Mesothelial cell of epicardium (in vitro differentiated cells): ENCODE results near the gene NUCB2. TPM values are rescaled to one million over a fixed set of nuclear protein-coding genes. Genes with fewer than 3 reads are reported as not detected.
A peak's percentile ranks its signal among the peaks of the same experiment; 100 is the strongest.
"Not testable (repeated sequence)": the region's sequence is repeated elsewhere in the genome, so short reads cannot be mapped to it uniquely, and the experiment has no call there.

Source experiments
- DNase-seq, 2 experiments: peaks; one replicate each; pipeline ENCODE4 v3.0.0; 2021; ENCODE audit warnings: low spot score in 2 of 2; ENCODE audit not compliant: unreplicated experiment in 2 of 2
- H3K27ac Mint-ChIP-seq: 2 replicates; pipeline ENCODE4 v1.8.0; 2021; ENCODE audit warnings: mixed read lengths
- H3K27me3 Mint-ChIP-seq: 2 replicates; pipeline ENCODE4 v1.8.0; 2021; ENCODE audit warnings: low read depth, mixed read lengths
- H3K36me3 Mint-ChIP-seq: 2 replicates; pipeline ENCODE4 v1.8.0; 2021; ENCODE audit warnings: mixed read lengths
- H3K4me1 Mint-ChIP-seq: 2 replicates; pipeline ENCODE4 v1.8.0; 2021; ENCODE audit warnings: mixed read lengths
- H3K4me3 Mint-ChIP-seq: 2 replicates; pipeline ENCODE4 v1.8.0; 2021; ENCODE audit warnings: mild to moderate bottlenecking, moderate library complexity, mixed read lengths
- H3K9me3 Mint-ChIP-seq: 2 replicates; pipeline ENCODE4 v1.8.0; 2021; ENCODE audit warnings: mixed read lengths
- total RNA-seq: library from RNA; stranded (reverse); gene quantifications from 3 replicates; pipeline ENCODE4 v1.2.1, GENCODE V29; 2021
- TF ChIP-seq, protein P1 (sequence below): fragments of 200-600 bp; sonication (generic); IDR thresholded peaks from one replicate; pipeline ENCODE4 v1.5.0; 2021; ENCODE audit warnings: antibody characterized with exemption; ENCODE audit not compliant: unreplicated experiment

The NUCB2 gene
- total RNA-seq, 1 donor from 2014 or later = 49.2 TPM

DNA sequence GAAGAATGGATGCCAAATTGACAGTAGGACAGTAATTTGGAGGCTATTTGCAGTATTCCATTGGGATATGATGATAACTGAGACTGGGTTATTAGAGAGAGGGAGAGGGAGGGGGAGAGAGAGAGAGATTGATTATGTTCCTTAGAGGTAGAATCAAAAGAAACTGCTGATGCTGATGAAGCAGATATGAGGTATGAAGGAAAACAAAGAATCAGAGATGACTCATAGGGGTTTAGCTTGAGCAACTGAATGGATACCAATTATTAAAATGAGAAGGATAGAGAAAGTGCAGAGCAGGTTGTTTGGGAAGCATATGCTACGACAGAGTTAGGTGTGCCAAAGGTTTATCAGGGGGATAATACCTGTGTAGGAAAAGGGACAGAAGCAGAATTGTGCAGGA lies 12.8 kb upstream of the NUCB2 start:
- Mint-ChIP-seq H3K36me3 (no peaks in the 10 kb centered on the region), H3K27ac (no peak overlapping the region), H3K9me3 (no peaks in the 10 kb centered on the region), H3K27me3 (no peaks in the 10 kb centered on the region), H3K4me3 (no peak overlapping the region), H3K4me1 (peaks cover 2% of the 10 kb centered on the region)
- TF ChIP-seq, protein P1, sequence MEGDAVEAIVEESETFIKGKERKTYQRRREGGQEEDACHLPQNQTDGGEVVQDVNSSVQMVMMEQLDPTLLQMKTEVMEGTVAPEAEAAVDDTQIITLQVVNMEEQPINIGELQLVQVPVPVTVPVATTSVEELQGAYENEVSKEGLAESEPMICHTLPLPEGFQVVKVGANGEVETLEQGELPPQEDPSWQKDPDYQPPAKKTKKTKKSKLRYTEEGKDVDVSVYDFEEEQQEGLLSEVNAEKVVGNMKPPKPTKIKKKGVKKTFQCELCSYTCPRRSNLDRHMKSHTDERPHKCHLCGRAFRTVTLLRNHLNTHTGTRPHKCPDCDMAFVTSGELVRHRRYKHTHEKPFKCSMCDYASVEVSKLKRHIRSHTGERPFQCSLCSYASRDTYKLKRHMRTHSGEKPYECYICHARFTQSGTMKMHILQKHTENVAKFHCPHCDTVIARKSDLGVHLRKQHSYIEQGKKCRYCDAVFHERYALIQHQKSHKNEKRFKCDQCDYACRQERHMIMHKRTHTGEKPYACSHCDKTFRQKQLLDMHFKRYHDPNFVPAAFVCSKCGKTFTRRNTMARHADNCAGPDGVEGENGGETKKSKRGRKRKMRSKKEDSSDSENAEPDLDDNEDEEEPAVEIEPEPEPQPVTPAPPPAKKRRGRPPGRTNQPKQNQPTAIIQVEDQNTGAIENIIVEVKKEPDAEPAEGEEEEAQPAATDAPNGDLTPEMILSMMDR = no peak
- no peak for DNase-seq

DNA sequence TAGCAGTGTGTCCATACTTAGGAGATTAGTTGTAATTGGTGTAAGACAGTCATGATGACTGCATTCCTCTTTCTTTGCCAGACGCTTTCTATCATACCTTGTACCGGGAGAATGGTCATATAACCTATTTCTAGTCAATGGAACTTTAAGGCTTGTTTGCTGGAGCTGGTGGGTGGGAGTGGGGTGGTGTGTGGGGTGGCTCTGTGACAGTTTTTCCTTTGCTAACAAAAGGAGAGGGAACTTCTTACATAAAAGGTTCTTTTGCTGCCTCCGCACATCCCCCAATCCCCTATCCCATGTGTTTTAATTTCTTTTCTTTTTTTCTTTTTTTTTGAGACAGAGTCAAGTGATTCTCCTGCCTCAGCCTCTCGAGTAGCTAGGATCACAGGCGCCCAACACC lies 9.8 kb upstream of the NUCB2 start:
- H3K4me1 Mint-ChIP-seq = peaks cover 2% of the 10 kb centered on the region
- DNase-seq = no peak
- no peaks in the 10 kb centered on the region for H3K9me3 Mint-ChIP-seq
- TF ChIP-seq, protein P1 = no peak
- H3K36me3 Mint-ChIP-seq = no peaks in the 10 kb centered on the region
- no peak overlapping the region for H3K27ac Mint-ChIP-seq
- H3K4me3 Mint-ChIP-seq = no peak overlapping the region
- H3K27me3 Mint-ChIP-seq = no peaks in the 10 kb centered on the region

DNA sequence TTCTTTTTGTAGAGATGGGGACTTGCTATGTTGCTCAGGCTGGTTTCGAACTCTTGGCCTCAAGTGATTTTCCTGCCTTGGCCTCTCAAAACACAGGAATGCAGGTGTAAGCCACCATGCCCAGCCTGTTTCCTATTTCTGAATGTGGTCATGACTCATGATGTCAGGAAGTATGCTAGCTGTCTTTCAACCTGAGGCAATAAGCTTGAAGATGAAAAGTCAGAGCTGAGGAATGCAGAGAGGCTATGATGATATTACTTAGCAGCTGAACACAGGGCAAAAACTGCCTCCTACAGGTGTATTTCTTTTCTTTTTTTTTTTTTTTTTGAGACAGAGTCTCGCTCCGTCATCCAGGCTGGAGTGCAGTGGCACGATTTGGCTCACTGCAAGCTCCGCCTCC lies 9.0 kb upstream of the NUCB2 start:
- TF ChIP-seq, protein P1 = no peak
- Mint-ChIP-seq H3K9me3 (no peaks in the 10 kb centered on the region), H3K4me3 (no peak overlapping the region), H3K27ac (no peak overlapping the region), H3K36me3 (no peaks in the 10 kb centered on the region), H3K27me3 (no peaks in the 10 kb centered on the region), H3K4me1 (peaks cover 3% of the 10 kb centered on the region)
- DNase-seq = no peak

DNA sequence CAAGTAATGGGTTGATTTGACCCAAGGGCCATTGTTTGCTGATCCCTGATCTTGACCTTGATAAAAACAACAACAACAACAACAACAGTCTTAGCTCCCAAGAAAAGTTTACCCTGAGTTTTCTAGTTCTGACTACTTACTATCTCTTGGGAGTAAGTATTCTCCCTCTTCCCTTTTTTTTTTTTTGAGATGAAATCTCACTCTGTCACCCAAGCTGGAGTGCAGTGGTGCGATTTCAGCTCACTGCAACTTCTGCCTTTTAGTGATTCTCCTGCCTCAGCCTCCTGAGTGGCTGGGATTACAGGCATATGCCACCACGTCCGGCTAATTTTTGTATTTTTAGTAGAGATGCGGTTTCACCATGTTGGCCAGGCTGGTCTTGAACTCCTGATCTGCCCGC lies 8.0 kb upstream of the NUCB2 start:
- H3K4me3 Mint-ChIP-seq, DNase-seq, H3K9me3 Mint-ChIP-seq, H3K27ac Mint-ChIP-seq, H3K36me3 Mint-ChIP-seq, H3K27me3 Mint-ChIP-seq: not testable (repeated sequence)
- peaks cover 10% of the 10 kb centered on the region for H3K4me1 Mint-ChIP-seq

DNA sequence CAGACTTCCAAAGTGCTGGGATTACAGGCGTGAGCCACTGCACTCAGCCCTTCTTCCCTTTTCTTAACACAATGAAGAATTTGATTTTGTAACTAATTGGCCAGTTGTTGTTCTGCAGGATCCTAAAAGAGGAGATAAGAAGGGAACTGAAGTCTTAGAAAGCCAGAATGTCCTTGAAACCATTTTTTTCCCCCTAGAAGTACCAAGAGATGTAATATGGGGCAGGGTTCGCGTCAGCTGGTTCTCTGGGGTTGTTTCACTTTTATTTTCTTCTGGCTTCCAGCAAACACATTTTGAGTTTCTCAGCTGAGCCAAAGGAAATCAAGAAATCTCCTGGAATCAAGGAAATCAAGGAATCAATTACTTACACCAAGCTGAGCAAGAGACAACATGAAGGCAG lies 7.6 kb upstream of the NUCB2 start:
- Mint-ChIP-seq H3K36me3 (no peaks in the 10 kb centered on the region), H3K9me3 (no peaks in the 10 kb centered on the region), H3K4me1 (peaks cover 9% of the 10 kb centered on the region)

DNA sequence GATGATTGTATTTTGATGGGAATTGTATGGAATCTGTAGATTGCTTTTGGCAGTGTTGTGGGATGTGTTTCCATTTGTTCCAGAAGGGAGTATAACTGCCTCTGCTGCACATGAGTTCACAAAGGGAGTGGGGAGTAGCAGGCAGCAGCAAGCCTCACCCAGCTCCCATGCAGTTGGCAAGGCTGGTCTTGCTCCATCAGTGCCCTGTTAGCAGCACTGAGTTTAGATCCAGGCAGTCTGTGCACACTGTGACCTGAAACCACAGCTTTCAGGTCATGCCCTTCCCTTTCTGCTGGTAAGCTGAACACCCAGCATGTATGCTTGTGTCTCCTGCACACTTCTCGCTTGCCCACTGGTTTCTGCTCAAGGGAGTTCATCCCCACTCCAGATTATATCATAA lies 3.7 kb upstream of the NUCB2 start:
- Mint-ChIP-seq H3K4me3 (no peak overlapping the region), H3K9me3 (no peaks in the 10 kb centered on the region), H3K27me3 (no peaks in the 10 kb centered on the region), H3K36me3 (no peaks in the 10 kb centered on the region), H3K27ac (peak overlapping the region; percentile 60), H3K4me1 (peaks cover 18% of the 10 kb centered on the region)
- no peak for DNase-seq
- TF ChIP-seq, protein P1 = no peak

More for the DNA sequence above, 7.6 kb upstream of the NUCB2 start:
- no peak overlapping the region for H3K27ac Mint-ChIP-seq
- H3K27me3 Mint-ChIP-seq = no peaks in the 10 kb centered on the region
- DNase-seq = no peak
- H3K4me3 Mint-ChIP-seq = no peak overlapping the region
- TF ChIP-seq, protein P1 = no peak
